GM21737 (cell line): Measurements from ENCODE around the gene NOXA1.

Source experiments
- ATAC-seq: cut with Tn5 transposase; IDR thresholded peaks from one replicate; pipeline ENCODE4 v1.9.1; 2021; ENCODE audit warnings: mild to moderate bottlenecking, moderate library complexity; ENCODE audit not compliant: unreplicated experiment

NOXA1 gene

GRCh38 chr9:137480686-137481683 is 57.8 kb downstream of the NOXA1 start:
- no peak for ATAC-seq

GRCh38 chr9:137482094-137482781 is 59.0 kb downstream of the NOXA1 start:
- ATAC-seq, result no peak
